Measurements from ENCODE around the gene LRRFIP2.
A peak's percentile ranks its signal among the peaks of the same experiment; 100 is the strongest.

The LRRFIP2 gene

GRCh38 chr3:37117548-37117947, 56.8 kb downstream of the LRRFIP2 start:
- DNase-seq, result no peak

- DNase-seq, result no peak
Observed at GRCh38 chr3:37116998-37117397, 57.4 kb downstream of the LRRFIP2 start.

- no peak for DNase-seq
Observed at GRCh38 chr3:37115446-37115845, 58.9 kb downstream of the LRRFIP2 start.

GRCh38 chr3:37114251-37115145, 59.9 kb downstream of the LRRFIP2 start:
- DNase-seq, result no peak

DNA sequence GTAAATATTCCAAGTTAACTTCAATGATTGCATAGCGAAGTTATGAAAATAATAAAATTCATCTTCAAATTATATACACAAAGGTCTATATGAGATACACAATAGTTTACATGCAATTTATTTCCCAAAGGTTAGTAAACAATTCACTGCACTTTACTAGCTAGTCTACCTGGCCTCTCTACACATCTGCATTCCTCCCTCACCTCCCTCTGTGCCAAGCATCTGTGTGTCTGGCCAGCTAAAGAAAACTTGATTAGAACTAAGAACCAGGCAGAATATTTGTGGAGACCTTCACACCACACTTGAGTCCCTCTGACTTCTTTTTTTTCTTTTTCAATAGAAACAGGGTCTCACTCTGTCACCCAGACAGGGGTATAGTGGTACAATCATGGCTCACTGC, 61.4 kb downstream of the LRRFIP2 start:
- no peak for DNase-seq

DNA sequence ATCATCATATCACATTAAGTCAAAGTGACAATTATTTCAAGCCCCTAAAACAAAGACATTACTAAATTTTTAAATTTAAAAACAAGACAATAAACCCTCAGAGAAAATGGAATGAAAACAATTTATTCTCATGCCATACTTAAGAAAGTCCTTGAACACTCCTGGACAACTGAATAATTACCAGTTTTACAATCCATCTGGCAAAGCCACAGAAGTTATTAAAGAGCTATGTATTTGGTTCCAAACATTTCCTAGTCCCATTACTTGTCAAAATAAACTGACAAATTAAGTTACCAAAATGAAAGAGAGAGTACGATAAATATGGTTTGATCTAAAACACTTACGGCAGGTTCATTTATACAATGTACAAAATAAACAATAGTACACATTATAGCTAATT, 63.2 kb downstream of the LRRFIP2 start:
- no peak for DNase-seq

- no peak for DNase-seq
Observed at GRCh38 chr3:37107846-37108245, 66.5 kb downstream of the LRRFIP2 start.

DNA sequence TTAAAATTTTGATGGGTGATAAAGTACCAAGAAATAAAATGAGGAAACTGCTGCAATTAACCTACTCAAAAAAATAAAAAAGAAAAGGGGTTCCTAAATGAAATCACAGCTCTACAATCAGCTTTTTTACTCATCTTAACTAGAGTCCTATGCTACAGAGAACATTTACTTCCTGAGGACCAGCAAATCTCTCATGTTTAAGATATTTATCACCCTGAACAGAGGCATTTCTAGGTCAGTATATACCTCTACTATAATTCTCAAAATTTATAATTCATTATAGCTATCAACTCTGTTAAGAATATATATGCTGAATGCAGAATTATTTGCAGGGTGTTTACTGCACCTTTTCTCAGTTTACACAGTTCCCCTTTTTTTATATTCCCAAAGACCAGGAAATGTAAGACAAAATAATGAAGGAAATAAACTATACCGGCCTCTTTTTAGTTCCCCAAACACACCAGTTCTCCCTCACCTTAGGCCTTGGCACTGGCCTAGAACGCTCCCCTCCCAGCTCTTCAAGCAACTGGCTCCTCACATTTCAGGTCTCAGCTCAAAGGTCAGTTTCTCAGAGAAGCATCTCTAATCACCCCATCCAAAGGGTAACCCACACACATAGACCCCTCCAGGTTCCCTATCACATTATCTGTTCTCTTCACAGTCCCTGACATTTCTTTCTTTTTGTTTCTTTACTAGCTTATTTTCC, 71.1 kb downstream of the LRRFIP2 start:
- DNase-seq, result no peak

DNA sequence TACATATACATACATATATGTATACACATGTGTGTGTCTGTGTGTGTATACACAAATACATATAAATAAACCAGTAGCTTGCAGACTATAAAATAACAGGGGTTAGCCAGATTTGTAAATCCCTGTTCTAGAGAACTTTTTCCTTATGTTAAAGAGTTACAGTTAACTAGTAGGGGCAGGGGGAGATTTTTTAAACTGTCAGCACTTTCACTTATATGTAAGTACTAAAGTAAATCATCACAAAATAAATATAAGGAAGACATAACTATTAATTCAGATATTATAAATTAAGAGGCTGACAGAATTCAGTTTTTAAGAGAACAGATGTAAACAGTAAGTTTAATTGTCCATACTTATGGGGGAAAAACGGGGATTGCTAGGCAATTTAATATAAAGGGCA, 74.0 kb downstream of the LRRFIP2 start:
- no peak for DNase-seq

DNA sequence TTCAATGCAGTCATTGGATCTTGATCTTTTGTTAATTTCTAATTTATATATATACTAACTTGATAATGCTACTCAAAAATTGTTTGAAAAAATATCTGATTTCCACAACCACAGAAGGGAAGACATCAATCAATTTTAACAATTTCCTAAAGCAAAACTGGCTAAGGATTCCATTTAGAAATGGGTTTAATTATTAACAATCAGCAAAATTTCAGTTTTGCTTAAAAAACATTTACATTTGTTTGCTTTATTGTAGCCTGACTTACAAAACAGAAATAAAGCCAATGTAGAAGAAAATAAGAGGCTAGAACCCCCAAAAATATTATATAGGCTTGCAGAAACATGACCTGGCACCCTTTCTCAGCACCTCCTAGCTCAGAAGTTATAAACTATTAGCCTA, 74.9 kb downstream of the LRRFIP2 start:
- DNase-seq, result no peak

DNA sequence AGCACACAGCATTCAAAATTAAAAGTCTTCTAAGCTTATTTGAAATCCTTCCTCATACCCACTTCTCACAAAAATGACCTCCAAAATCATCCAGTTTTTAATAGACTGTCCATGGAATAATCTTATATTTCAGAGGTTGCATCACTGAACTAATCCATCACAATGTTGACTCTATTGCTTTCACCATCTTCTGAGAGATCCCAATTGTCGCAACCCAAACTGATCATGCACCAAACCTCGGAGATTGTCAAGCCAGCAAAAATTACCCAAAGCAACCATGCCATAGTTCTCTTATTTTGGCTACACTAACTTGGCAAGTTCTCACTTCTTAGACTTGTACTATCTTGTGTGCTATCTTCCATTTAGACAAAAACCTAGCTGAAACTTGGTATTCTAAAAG, 75.5 kb downstream of the LRRFIP2 start:
- DNase-seq, result no peak

DNA sequence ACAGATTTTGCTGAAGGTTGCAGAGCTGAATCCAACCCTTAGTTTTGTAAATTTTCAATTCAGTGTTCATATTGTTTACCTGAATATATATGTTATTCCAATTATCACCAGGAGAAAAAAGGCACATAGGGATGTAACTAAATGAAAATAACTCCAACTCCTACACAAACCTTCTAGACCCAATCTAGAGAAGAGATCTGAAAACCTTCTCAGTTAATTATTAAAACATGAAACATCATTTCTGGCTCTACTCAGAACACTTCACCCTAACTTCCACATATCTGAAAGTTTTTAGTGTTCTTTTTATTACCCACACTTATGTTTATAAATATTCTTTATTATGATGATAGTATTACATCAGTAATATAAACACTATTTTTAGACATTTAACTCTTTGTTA, 76.6 kb downstream of the LRRFIP2 start:
- DNase-seq, result no peak

DNA sequence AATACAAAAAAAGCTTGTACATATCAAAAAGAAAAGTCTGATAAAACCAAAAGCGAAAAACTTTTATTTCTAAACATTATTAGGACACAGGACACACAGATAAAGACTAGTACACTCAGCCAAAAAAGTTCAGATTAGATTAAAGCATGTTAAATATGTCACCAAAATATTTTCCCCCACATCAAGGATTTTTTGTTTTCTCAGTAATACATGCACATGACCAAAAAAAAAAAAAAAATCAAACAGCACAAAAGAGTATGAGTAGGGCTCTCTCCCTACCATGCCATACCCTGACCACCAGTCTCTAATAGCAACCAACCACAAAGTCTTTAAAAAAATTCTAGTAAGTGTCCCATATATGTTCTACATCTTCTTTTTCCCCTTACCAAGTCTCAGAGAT, 77.4 kb downstream of the LRRFIP2 start:
- no peak for DNase-seq

GRCh38 chr3:37096288-37096687, 78.1 kb downstream of the LRRFIP2 start:
- DNase-seq, result no peak

DNA sequence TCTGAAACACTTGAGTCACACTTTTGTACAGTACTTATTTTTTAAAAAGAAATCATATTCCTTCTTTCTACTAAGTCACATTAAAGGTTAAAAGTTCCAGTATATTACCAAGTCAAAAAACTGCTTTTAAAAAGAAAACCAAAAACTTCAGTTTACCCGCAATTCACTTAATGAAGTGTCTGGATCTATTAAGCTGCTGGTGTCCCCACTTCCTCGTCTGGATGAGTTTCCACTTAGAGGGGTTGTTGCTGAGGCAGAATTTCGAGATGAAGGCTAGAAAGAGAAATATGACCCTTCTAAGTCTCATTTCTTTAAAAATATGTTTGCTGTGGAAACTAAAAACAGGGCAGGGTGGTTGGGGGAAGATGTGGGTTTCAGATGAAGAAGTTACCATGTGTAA, 79.7 kb downstream of the LRRFIP2 start:
- DNase-seq, result no peak

DNA sequence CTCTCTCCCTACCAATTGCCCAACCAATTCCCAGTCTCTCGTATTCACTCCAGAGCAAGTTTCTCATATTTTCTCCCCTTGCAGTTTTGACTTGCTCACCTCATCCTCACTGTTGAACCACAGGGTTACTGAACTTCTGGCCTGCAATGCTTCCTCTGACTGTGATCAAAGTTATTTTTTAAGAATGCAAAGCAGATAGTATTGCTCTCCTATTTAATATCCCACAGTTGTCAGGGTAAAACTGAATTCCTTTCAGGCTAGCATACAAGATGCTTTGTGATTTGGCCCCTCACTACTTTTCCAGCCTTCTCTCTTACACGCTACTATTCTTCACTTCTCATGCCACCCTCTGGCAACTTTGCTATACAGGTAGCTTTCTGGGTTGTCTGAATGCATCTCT, 80.9 kb downstream of the LRRFIP2 start:
- DNase-seq, result no peak

DNA sequence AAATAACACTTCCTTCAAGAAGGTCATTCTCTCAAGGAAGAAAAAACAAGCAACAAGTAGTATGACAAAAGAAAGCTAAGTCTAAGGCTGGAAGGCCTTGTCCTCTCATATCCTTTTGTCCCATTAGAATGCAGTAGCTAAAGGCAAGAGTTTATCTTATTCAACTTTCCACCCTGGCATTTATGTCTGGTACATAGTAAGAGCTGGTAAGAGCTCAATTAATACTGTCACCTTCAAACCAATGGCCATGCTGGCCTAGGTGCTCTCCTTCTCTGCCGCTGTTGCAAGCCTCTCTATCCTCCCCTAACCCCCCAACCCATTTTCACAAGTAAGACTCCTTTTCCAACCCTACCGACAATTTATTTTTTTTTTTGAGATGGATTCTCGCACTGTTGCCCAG, 81.9 kb downstream of the LRRFIP2 start:
- DNase-seq, result no peak

DNA sequence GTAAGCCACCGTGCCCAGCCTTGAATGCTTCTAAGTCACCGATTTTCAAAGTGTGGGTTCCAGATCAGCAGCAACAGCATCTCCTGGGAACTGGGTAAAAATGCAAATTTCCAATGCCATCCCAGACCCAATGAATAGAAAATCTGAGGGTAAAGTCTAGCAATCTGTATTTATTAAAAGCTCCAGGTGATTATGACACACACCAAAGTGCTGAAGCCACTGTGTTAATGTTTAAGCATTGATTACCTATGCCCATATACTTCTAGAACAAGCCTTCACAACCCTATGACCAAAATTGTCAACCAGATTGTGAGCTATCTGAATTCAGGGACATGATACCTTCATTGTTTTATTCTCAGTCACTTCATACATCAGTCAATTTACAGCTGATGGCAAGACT, 86.5 kb downstream of the LRRFIP2 start:
- DNase-seq, result no peak

DNA sequence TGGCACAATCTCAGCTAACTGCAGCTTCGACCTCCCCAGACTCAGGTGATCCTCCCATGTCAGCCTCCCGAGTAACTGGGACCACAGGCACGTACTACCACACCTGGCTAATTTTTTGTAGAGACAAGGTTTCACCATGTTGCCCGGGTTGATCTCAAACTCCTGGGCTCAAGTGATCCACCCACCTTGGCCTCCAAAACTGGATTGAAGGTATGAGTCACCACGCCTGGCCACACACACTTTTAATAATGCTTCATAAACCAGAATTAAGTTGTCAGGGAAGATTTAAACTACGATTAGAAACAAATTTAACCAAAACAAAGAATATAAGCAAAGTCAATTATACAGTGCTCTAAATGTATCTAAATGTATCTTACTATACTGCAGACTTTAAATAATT, 87.5 kb downstream of the LRRFIP2 start:
- DNase-seq, result no peak

GRCh38 chr3:37082317-37082716, 92.1 kb downstream of the LRRFIP2 start:
- DNase-seq, result no peak

DNA sequence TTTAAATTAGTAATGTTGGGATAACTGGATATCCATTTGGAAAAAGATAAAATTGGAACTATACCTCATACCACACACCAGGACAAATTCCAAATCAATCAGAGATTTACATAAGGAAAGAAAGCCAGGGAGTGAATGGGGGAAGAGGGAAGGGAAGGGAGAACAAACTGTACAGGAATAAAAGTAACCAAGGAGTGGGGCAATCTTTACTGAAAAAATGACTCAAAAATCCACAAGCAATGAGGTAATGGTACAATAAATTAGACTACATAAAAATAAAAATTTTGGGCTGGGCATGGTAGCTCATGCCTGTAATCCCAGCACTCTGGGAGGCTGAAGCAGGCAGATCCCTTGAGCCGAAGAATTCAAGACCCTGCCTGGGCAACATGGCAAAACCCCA, 98.4 kb downstream of the LRRFIP2 start:
- no peak for DNase-seq

DNA sequence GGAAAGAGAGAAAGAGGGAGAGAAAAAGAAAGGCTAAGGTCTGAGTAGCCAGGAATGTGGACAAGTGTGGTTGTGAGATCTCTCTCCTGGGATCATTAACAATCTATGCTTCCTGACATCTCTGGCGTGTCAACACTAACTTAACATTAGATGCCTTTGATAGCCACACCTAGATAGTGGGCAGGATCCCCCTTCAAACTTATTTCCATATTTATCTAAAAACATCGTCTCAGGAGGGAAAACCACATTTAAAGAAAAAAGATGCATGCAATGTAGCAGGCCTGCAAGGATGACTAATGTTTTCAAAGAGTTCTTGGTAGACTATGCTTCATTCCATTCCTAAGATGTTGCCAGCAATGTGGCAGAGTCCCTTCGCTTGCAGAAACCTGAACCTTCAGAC, 100.2 kb downstream of the LRRFIP2 start:
- no peak for DNase-seq

- peak in 2 of 56 donors; percentile 5 for DNase-seq
Observed at GRCh38 chr3:37072892-37073291, 101.5 kb downstream of the LRRFIP2 start.
